HFFc6 (cell line): ENCODE data around the gene SFXN2. TPM values are rescaled to one million over a fixed set of nuclear protein-coding genes. Genes with fewer than 3 reads are reported as not detected.

Experiments used
- DNase-seq: peaks from one replicate; pipeline ENCODE4 v3.0.0-alpha.2; 2018
- H3K27ac Mint-ChIP-seq: 2 replicates; pipeline ENCODE4 v1.8.0; 2020; ENCODE audit warnings: mild to moderate bottlenecking, mixed read lengths
- H3K27me3 Mint-ChIP-seq: 2 replicates; pipeline ENCODE4 v1.8.0; 2021; ENCODE audit warnings: mild to moderate bottlenecking, moderate library complexity, mixed read lengths; ENCODE audit not compliant: insufficient read depth
- H3K36me3 Mint-ChIP-seq: 2 replicates; pipeline ENCODE4 v1.8.0; 2021; ENCODE audit warnings: low read depth, mixed read lengths
- H3K4me1 Mint-ChIP-seq: 2 replicates; pipeline ENCODE4 v1.8.0; 2020; ENCODE audit warnings: low read depth, mixed read lengths
- H3K4me3 Mint-ChIP-seq: 2 replicates; pipeline ENCODE4 v1.8.0; 2020; ENCODE audit warnings: mild to moderate bottlenecking, moderate library complexity, mixed read lengths
- H3K9me3 Mint-ChIP-seq: 2 replicates; pipeline ENCODE4 v1.8.0; 2020; ENCODE audit warnings: mild to moderate bottlenecking, mixed read lengths
- total RNA-seq, 6 experiments: library from RNA; stranded (reverse); fragmentation: NEBNext Ultra II Directional; extraction: Animal tissue kit (Norgen Biotek cat#: 25700); gene quantifications; 2 replicates in 1 of 6; 3 replicates in 5 of 6; pipeline ENCODE4 v1.2.3, GENCODE V29; 2021
- TF ChIP-seq, protein P1 (sequence below): fragments of 200-600 bp; sonication (generic); IDR thresholded peaks from 2 replicates; pipeline ENCODE4 v1.5.0; 2021; ENCODE audit warnings: antibody characterized with exemption, mild to moderate bottlenecking

SFXN2 gene
- total RNA-seq, 6 experiments from 2014 or later: 2.2 to 4.4 (median 3.5) TPM

DNA sequence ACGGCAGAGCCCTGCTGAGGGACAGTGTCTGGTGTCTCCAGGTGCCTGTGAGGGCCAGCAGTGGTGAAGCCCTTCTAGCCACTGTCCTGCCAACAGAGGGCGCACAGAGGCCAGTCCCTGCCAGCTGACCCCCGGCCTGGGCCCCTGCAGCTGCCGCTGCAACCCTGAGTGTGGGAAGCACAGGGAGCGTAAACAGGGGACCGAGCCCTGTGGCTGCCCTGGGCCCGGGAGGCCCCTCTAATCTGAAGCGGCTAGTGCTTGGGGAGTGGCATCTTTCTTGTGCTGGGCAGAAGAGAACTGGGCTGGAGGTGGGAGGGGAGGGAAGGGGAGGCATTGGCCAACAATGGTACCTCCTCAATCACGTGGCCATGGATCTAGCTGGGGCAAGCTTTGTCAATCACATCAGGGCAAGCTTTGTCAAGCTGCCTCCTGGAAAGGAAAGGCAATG is 35.6 kb upstream of the SFXN2 start:
- peak; percentile 15 for DNase-seq
- Mint-ChIP-seq H3K4me3 (no peak overlapping the region), H3K27me3 (peaks cover 2% of the 10 kb centered on the region; the same call in 1 of the 2 replicates), H3K9me3 (no peaks in the 10 kb centered on the region), H3K27ac (no peak overlapping the region), H3K4me1 (peaks cover 54% of the 10 kb centered on the region), H3K36me3 (no peaks in the 10 kb centered on the region)
- TF ChIP-seq, protein P1, sequence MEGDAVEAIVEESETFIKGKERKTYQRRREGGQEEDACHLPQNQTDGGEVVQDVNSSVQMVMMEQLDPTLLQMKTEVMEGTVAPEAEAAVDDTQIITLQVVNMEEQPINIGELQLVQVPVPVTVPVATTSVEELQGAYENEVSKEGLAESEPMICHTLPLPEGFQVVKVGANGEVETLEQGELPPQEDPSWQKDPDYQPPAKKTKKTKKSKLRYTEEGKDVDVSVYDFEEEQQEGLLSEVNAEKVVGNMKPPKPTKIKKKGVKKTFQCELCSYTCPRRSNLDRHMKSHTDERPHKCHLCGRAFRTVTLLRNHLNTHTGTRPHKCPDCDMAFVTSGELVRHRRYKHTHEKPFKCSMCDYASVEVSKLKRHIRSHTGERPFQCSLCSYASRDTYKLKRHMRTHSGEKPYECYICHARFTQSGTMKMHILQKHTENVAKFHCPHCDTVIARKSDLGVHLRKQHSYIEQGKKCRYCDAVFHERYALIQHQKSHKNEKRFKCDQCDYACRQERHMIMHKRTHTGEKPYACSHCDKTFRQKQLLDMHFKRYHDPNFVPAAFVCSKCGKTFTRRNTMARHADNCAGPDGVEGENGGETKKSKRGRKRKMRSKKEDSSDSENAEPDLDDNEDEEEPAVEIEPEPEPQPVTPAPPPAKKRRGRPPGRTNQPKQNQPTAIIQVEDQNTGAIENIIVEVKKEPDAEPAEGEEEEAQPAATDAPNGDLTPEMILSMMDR: peak; percentile 85

DNA sequence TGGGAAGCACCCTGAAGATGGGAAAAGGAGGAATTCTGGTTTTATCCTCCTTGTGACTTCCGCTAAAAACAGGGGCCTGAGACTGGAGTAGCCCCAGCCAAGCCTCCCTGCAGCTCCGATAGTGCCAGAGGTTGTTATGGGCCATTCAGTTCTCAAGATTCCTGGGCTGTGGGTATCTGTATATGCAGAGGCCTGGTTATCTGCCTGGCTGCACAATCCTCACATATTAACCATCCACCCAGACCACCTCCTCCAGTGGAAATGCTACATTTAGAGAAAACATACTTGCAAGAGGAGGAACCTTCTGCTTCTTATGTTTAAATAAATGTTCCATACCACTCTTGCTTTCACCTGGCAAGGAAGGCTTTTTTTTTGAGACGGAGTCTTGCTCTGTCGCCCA is 34.8 kb upstream of the SFXN2 start:
- H3K9me3 Mint-ChIP-seq: no peaks in the 10 kb centered on the region
- no peak overlapping the region for H3K27ac Mint-ChIP-seq
- H3K4me3 Mint-ChIP-seq: no peak overlapping the region
- TF ChIP-seq, protein P1: no peak
- DNase-seq: no peak
- H3K27me3 Mint-ChIP-seq: peaks cover 2% of the 10 kb centered on the region; the same call in 1 of the 2 replicates
- H3K4me1 Mint-ChIP-seq: peaks cover 47% of the 10 kb centered on the region
- H3K36me3 Mint-ChIP-seq: no peaks in the 10 kb centered on the region

DNA sequence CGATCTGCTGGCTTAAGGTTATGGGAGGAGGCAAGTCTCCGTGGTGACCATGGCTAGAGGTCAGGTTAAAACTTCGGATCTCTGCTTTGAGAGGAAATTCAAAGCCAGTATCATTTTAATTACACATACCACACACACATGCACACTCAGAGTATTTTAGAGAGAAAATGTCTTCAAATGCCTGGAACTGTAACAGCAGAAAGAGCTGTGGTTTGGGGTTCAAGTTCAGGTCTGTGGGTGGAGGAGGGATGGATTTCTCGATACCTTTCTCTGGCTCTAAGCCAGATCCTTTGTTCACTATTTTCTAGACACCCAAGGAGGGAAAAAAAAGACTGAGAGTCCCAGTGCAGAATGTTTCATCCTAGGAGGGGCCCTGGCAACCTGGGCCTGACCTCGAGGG is 32.7 kb upstream of the SFXN2 start:
- Mint-ChIP-seq H3K9me3 (no peaks in the 10 kb centered on the region), H3K4me1 (peaks cover 26% of the 10 kb centered on the region)

DNA sequence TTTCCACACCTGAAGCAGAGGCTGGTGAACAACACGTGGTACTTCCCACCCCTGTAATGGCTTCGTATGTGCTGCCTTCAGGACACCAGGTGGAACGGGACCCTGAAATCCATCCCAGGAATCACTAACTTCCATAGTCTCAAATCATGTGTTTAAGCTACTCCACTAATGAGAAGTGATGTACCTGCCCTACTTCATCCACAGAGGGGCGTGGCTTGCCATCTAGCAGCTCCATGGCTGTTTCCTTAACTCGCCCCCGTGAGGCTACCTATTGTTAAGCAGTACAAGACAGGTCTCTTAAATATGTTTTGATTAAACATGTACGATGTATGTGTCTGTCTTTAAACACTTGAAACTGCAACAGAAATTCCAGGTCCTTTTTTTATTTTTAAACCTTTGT is 32.0 kb upstream of the SFXN2 start:
- H3K4me3 Mint-ChIP-seq: no peak overlapping the region
- no peak overlapping the region for H3K27ac Mint-ChIP-seq
- TF ChIP-seq, protein P1: no peak
- no peaks in the 10 kb centered on the region for H3K9me3 Mint-ChIP-seq
- peaks cover 18% of the 10 kb centered on the region for H3K4me1 Mint-ChIP-seq
- peaks cover 8% of the 10 kb centered on the region; the same call in 1 of the 2 replicates for H3K36me3 Mint-ChIP-seq
- H3K27me3 Mint-ChIP-seq: no peaks in the 10 kb centered on the region; the same call in 1 of the 2 replicates
- no peak for DNase-seq

More for the DNA sequence above, 32.7 kb upstream of the SFXN2 start:
- Mint-ChIP-seq H3K27ac (no peak overlapping the region), H3K36me3 (peaks cover 8% of the 10 kb centered on the region; the same call in 1 of the 2 replicates), H3K4me3 (no peak overlapping the region), H3K27me3 (no peaks in the 10 kb centered on the region; the same call in 1 of the 2 replicates)
- no peak for DNase-seq
- TF ChIP-seq, protein P1: no peak

DNA sequence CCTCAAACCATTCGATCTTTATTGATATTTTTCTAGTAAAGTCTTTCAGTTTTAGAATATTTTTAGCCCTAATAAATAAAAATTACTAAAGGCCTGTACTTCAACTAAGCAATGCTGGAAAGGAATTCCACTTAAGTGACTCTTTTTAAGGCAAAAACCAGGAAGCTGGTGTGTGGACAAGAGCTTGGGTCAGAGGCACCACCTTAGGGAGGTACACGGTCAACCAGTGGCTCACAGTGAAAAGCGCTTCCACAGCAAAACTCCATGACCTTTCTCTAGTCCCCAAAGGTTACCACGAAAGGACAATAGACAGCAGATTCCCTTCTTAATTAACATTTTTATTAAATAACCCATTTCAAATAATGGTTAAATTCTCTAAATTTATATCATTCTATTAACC is 31.5 kb upstream of the SFXN2 start:
- Mint-ChIP-seq H3K4me3 (no peak overlapping the region), H3K9me3 (no peaks in the 10 kb centered on the region)
- no peak for DNase-seq

More for the DNA sequence above, 31.5 kb upstream of the SFXN2 start:
- TF ChIP-seq, protein P1: no peak
- peaks cover 13% of the 10 kb centered on the region for H3K4me1 Mint-ChIP-seq
- H3K27ac Mint-ChIP-seq: no peak overlapping the region; the same call in 1 of the 2 replicates
- H3K36me3 Mint-ChIP-seq: peaks cover 8% of the 10 kb centered on the region; the same call in 1 of the 2 replicates
- no peaks in the 10 kb centered on the region; the same call in 1 of the 2 replicates for H3K27me3 Mint-ChIP-seq
